ENCODE measurements around the gene MPHOSPH6. TPM values are rescaled to one million over a fixed set of nuclear protein-coding genes. Genes with fewer than 3 reads are reported as not detected.
"Not testable (repeated sequence)": the region's sequence is repeated elsewhere in the genome, so short reads cannot be mapped to it uniquely, and the experiment has no call there.

The MPHOSPH6 gene
- total RNA-seq, 3 donors from 2014 or later: 24.0 to 70.4 (median 60.0) TPM

DNA sequence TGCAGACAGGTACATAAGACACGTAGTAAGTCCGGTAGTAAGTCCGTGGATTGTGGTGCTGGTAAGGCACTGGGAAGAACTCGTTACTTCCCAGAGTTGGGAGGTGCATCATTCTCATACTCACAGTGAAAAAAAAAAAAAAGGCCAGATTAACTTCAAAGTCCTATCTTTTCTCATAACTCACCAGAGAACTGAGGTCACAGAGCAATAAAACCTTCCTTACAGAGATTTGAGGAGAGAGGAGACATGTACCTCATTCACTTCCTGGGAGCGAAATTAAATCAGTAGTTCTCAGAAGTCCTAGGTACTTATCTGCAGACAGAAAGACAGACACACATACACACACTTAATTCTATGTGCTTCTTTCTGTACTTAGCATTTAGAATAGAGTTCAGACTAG is 22.5 kb downstream of the MPHOSPH6 start:
- no peak for TF ChIP-seq POLR2AphosphoS5 (IDR thresholded peaks at IDR 0.05)
- no peak for TF ChIP-seq POLR2A (IDR thresholded peaks at IDR 0.05)
- TF ChIP-seq, protein P1, sequence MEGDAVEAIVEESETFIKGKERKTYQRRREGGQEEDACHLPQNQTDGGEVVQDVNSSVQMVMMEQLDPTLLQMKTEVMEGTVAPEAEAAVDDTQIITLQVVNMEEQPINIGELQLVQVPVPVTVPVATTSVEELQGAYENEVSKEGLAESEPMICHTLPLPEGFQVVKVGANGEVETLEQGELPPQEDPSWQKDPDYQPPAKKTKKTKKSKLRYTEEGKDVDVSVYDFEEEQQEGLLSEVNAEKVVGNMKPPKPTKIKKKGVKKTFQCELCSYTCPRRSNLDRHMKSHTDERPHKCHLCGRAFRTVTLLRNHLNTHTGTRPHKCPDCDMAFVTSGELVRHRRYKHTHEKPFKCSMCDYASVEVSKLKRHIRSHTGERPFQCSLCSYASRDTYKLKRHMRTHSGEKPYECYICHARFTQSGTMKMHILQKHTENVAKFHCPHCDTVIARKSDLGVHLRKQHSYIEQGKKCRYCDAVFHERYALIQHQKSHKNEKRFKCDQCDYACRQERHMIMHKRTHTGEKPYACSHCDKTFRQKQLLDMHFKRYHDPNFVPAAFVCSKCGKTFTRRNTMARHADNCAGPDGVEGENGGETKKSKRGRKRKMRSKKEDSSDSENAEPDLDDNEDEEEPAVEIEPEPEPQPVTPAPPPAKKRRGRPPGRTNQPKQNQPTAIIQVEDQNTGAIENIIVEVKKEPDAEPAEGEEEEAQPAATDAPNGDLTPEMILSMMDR (IDR thresholded peaks at IDR 0.05): no peak
- no peak overlapping the region for H3K27ac ChIP-seq
- H3K4me3 ChIP-seq: no peak overlapping the region
- no peak for DNase-seq (ENCODE audit: low spot score in 2 of 2)
- no peaks in the 10 kb centered on the region for H3K4me1 ChIP-seq
- H3K9me3 ChIP-seq: no peaks in the 10 kb centered on the region
- intact Hi-C loops (cut with DNase I; ENCODE audit: low total_unique reads): no loop called here
- no peaks in the 10 kb centered on the region for H3K27me3 ChIP-seq
- H3K36me3 ChIP-seq: no peaks in the 10 kb centered on the region

DNA sequence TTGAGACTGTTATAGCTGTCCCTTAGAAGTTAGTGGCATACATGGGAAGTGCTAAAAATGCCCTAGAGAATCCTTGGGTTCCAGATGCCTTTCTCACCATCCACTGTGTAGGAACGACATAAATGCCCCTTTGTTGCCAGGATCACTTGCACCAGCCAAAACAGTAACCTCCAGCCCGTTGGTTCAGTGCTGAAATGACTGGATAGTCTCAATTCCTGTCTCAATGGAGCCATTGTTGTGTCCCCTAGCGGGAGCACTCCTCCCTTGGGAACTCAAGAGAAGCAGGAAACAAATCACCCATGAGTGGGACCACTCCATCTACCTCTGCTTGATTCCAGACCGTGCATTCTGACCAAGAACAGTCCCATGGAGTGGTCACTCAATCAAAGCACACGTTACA is 23.1 kb downstream of the MPHOSPH6 start:
- no peak for DNase-seq (ENCODE audit: low spot score in 2 of 2)
- TF ChIP-seq, protein P1 (IDR thresholded peaks at IDR 0.05): no peak
- TF ChIP-seq POLR2AphosphoS5 (IDR thresholded peaks at IDR 0.05) (no peak), POLR2A (IDR thresholded peaks at IDR 0.05) (no peak)
- Histone ChIP-seq H3K4me3 (no peak overlapping the region), H3K27ac (no peak overlapping the region), H3K9me3 (no peaks in the 10 kb centered on the region), H3K27me3 (no peaks in the 10 kb centered on the region), H3K4me1 (no peaks in the 10 kb centered on the region), H3K36me3 (no peaks in the 10 kb centered on the region)
- intact Hi-C loops (cut with DNase I; ENCODE audit: low total_unique reads): no loop called here

DNA sequence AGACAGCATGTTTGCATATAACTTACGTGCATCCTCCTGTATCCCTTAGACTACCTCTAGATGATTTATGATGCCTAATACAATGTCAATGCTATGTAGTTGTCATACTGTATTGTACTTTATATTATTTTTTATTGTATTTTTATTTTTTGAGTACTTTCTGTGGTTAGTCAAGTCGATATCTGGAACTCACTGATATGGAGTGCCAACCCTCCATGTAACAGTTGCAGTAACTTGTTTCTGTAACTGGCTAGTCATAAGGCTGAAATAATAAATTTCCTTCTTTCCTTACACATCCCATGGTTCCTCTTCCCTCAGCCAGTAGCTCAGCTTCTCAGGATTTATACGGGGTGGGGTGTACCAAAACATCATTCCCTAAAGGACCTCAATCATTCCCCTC is 23.5 kb downstream of the MPHOSPH6 start:
- no peak overlapping the region for H3K27ac ChIP-seq

DNA sequence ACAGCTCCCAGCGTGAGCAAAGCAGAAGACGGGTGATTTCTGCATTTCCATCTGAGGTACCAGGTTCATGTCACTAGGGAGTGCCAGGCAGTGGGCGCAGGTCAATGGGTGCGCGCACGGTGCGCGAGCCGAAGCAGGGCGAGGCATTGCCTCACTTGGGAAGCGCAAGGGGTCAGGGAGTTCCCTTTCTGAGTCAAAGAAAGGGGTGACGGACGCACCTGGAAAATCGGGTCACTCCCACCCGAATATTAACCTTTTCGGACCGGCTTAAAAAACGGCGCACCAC is 30.8 kb downstream of the MPHOSPH6 start:
- H3K9me3 ChIP-seq; intact Hi-C loops (cut with DNase I; ENCODE audit: low total_unique reads); H3K4me3 ChIP-seq: not testable (repeated sequence)

More for the DNA sequence above, 23.5 kb downstream of the MPHOSPH6 start:
- no peaks in the 10 kb centered on the region for H3K4me1 ChIP-seq
- intact Hi-C loops (cut with DNase I; ENCODE audit: low total_unique reads): no loop called here
- H3K36me3 ChIP-seq: no peaks in the 10 kb centered on the region
- no peak for DNase-seq (ENCODE audit: low spot score in 2 of 2)
- H3K9me3 ChIP-seq: no peaks in the 10 kb centered on the region
- no peaks in the 10 kb centered on the region for H3K27me3 ChIP-seq
- no peak overlapping the region for H3K4me3 ChIP-seq
- TF ChIP-seq POLR2AphosphoS5 (IDR thresholded peaks at IDR 0.05) (no peak), POLR2A (IDR thresholded peaks at IDR 0.05) (no peak)
- TF ChIP-seq, protein P1 (IDR thresholded peaks at IDR 0.05): no peak

DNA sequence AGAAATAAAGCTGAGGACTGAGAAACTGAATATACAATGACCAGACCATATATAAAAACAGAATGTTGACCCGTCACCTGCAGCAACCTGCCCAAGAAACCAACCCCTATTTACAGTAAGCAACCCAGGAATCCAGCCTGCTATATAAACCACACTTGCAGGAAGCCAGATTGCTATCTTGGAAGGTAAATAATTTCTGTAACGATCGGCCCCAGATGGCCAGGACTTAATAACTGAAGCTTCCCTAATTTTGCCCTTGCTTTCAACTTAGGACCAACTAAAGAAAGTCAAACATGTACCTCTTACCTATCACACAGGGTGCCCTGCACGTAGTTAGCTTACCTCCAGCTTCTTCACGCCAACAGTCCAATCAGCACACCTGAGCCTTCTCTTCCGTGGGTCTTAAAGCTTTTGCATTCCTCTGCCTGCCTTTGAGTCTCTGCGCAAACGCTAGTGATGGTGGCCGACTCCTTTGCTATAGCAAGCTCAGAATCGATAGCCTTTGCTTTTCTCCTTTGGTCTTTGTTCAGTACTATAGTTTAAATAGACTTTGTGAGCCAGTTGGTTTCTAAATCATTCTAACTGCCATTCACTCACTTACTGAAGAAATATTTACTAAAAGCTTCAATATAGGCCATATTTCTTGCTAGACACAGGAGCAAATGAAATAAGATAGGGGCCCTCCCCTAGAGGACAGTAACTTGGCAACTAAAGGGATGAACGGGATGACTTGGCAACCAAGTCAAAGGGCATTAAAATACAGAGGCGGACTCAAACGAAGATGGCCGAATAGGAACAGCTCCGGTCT is 31.3 kb downstream of the MPHOSPH6 start:
- no peak for DNase-seq (ENCODE audit: low spot score in 2 of 2)
- intact Hi-C loops (cut with DNase I; ENCODE audit: low total_unique reads): no loop called here
- Histone ChIP-seq H3K27ac (peak overlapping the region in 1 of 2 donors; percentile 48), H3K4me1 (no peaks in the 10 kb centered on the region), H3K27me3 (no peaks in the 10 kb centered on the region), H3K9me3 (no peaks in the 10 kb centered on the region), H3K4me3 (no peak overlapping the region), H3K36me3 (no peaks in the 10 kb centered on the region)
- TF ChIP-seq, protein P1 (IDR thresholded peaks at IDR 0.05): no peak
- TF ChIP-seq POLR2AphosphoS5 (IDR thresholded peaks at IDR 0.05) (no peak), POLR2A (IDR thresholded peaks at IDR 0.05) (no peak)

More for the DNA sequence above, 30.8 kb downstream of the MPHOSPH6 start:
- H3K4me1 ChIP-seq; H3K36me3 ChIP-seq; H3K27me3 ChIP-seq; DNase-seq (ENCODE audit: low spot score in 2 of 2): not testable (repeated sequence)
- peak overlapping the region in 1 of 2 donors; percentile 48 for H3K27ac ChIP-seq
